ENCODE measurements around the gene CD151. TPM values are rescaled to one million over a fixed set of nuclear protein-coding genes. Genes with fewer than 3 reads are reported as not detected.

CD151 gene
- total RNA-seq, 1 donor from 2014 or later, result 154 TPM

DNA sequence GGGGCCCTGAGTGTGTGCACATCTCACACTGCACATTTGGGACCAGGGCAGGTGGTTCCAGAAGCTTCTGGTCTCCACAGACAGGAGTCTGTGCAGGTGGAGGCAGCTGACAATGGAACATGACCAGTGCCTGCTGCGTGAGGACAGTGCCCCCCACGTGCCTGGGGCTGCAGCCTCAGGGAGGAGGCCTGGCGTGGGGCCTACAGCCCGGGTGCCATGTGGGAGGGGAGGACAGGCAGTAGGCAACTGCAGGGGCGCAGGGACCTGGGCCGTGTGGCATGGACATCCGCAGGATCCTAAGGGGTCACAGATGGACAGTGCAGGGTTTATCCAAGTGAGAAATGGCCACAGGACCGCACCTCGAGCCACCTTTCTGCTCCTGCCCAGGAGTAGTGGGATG lies 38.7 kb downstream of the CD151 start:
- H3K36me3 Mint-ChIP-seq (ENCODE audit: insufficient read depth), result peaks cover 6% of the 10 kb centered on the region
- no peak for DNase-seq (ENCODE audit: low spot score, unreplicated experiment)
- H3K4me3 Mint-ChIP-seq (ENCODE audit: low read depth), result no peak overlapping the region
- H3K27me3 Mint-ChIP-seq, result no peaks in the 10 kb centered on the region
- no peaks in the 10 kb centered on the region for H3K4me1 Mint-ChIP-seq (ENCODE audit: low read depth)
- TF ChIP-seq, protein P1, sequence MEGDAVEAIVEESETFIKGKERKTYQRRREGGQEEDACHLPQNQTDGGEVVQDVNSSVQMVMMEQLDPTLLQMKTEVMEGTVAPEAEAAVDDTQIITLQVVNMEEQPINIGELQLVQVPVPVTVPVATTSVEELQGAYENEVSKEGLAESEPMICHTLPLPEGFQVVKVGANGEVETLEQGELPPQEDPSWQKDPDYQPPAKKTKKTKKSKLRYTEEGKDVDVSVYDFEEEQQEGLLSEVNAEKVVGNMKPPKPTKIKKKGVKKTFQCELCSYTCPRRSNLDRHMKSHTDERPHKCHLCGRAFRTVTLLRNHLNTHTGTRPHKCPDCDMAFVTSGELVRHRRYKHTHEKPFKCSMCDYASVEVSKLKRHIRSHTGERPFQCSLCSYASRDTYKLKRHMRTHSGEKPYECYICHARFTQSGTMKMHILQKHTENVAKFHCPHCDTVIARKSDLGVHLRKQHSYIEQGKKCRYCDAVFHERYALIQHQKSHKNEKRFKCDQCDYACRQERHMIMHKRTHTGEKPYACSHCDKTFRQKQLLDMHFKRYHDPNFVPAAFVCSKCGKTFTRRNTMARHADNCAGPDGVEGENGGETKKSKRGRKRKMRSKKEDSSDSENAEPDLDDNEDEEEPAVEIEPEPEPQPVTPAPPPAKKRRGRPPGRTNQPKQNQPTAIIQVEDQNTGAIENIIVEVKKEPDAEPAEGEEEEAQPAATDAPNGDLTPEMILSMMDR (IDR thresholded peaks at IDR 0.05; ENCODE audit: unreplicated experiment), result no peak
- no peak overlapping the region for H3K27ac Mint-ChIP-seq
- no peaks in the 10 kb centered on the region for H3K9me3 Mint-ChIP-seq (ENCODE audit: low read depth)

DNA sequence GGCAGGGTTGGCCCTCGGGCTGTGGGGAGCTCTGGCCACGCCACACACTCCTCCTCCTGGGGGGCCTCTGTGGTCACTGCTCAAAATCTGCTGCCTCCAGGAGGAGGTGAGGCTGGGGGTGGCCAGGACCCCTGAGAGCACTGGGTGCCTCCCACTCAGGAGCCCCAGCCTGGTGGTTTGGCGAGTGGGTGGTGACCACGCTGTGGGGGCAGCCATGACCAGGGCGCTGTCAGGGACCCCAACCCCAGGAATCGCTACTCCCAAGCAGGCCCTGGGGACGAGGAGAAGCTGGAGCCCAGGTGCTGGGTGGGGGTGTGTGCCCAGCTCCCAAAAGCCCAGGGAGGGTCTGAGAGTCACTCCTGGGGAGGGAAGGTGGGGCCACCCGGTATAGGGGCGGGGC lies 40.0 kb downstream of the CD151 start:
- no peak overlapping the region for H3K27ac Mint-ChIP-seq
- peaks cover 6% of the 10 kb centered on the region for H3K36me3 Mint-ChIP-seq (ENCODE audit: insufficient read depth)
- H3K4me3 Mint-ChIP-seq (ENCODE audit: low read depth), result no peak overlapping the region
- no peak for DNase-seq (ENCODE audit: low spot score, unreplicated experiment)
- H3K27me3 Mint-ChIP-seq, result no peaks in the 10 kb centered on the region
- H3K4me1 Mint-ChIP-seq (ENCODE audit: low read depth), result no peaks in the 10 kb centered on the region
- TF ChIP-seq, protein P1 (IDR thresholded peaks at IDR 0.05; ENCODE audit: unreplicated experiment), result no peak
- H3K9me3 Mint-ChIP-seq (ENCODE audit: low read depth), result no peaks in the 10 kb centered on the region

DNA sequence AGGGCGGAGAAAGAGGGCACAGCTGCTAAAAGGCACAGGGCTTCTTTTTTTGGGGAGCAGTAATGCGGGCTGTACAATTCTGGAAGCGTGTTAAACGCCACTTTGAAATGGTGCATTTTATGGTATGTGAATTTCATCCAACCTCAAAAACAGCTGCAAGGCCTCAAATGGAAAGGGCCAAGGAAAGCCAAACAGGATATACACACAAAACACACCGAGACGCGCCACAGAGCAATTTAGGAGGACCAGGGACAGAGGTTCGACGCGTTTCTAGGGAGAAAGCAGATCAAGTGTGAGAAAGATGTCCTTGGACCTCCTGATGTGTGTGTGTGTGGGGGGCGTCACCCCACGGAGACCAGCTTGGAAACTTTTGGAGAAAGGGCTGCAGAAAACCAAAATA lies 41.0 kb downstream of the CD151 start:
- no peaks in the 10 kb centered on the region for H3K27me3 Mint-ChIP-seq
- no peaks in the 10 kb centered on the region for H3K4me1 Mint-ChIP-seq (ENCODE audit: low read depth)
- DNase-seq (ENCODE audit: low spot score, unreplicated experiment), result no peak
- peaks cover 6% of the 10 kb centered on the region for H3K36me3 Mint-ChIP-seq (ENCODE audit: insufficient read depth)
- no peaks in the 10 kb centered on the region for H3K9me3 Mint-ChIP-seq (ENCODE audit: low read depth)
- TF ChIP-seq, protein P1 (IDR thresholded peaks at IDR 0.05; ENCODE audit: unreplicated experiment), result no peak
- no peak overlapping the region for H3K4me3 Mint-ChIP-seq (ENCODE audit: low read depth)
- no peak overlapping the region for H3K27ac Mint-ChIP-seq

DNA sequence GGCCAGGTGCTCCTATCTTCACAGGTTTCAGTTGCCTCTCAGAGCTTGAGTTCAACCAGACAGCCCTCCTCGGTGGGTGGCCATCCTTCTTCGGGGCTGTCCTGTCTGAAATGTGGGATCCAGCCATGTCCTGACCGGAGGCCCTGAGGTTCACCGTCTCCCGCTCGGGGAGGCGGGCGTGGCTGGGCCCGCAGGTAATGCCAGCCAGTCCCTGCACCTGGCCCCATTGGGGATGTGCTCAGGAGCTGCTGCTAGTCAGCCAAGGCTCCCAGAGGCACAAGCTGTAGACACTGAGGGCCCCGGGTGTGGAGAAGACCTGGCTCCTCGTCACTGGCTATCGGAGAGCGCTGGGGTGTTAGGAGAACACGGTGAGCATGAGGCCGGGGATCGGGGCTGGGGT lies 42.5 kb downstream of the CD151 start:
- no peaks in the 10 kb centered on the region for H3K9me3 Mint-ChIP-seq (ENCODE audit: low read depth)
- no peaks in the 10 kb centered on the region for H3K27me3 Mint-ChIP-seq
- H3K27ac Mint-ChIP-seq, result no peak overlapping the region
- peaks cover 8% of the 10 kb centered on the region for H3K36me3 Mint-ChIP-seq (ENCODE audit: insufficient read depth)
- no peak for DNase-seq (ENCODE audit: low spot score, unreplicated experiment)
- H3K4me1 Mint-ChIP-seq (ENCODE audit: low read depth), result no peaks in the 10 kb centered on the region
- H3K4me3 Mint-ChIP-seq (ENCODE audit: low read depth), result no peak overlapping the region
- TF ChIP-seq, protein P1 (IDR thresholded peaks at IDR 0.05; ENCODE audit: unreplicated experiment), result no peak

DNA sequence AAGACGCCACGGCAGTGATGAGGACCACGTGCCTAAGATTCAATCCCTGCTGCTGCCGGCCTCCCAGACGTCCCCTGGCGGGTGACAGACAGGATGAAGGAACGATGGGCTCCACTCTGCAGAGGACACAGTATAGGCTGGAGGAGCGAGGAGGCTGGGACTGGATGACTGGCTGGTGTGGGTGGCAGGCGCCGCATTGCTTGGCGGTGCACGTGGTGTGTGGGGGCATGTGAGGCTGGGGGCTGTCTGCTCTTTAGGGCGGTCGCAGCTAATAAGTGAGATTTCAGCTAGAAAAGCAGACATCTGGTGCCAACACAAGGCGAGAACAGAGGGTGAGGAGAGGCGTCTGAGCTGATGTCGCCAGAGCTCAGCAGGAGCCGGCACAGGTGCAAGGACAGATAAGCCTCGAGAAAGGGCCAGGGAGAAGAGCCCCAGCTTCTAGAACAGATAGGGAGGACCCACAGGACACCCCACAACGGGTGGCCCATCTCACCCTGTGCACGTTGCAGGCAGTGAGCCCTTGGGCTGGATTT lies 43.1 kb downstream of the CD151 start:
- Mint-ChIP-seq H3K4me3 (ENCODE audit: low read depth) (no peak overlapping the region), H3K9me3 (ENCODE audit: low read depth) (no peaks in the 10 kb centered on the region), H3K4me1 (ENCODE audit: low read depth) (no peaks in the 10 kb centered on the region), H3K27me3 (no peaks in the 10 kb centered on the region), H3K27ac (peak overlapping the region; percentile 80), H3K36me3 (ENCODE audit: insufficient read depth) (peaks cover 10% of the 10 kb centered on the region)
- no peak for DNase-seq (ENCODE audit: low spot score, unreplicated experiment)
- TF ChIP-seq, protein P1 (IDR thresholded peaks at IDR 0.05; ENCODE audit: unreplicated experiment), result no peak

All from progenitor cell of endocrine pancreas (in vitro differentiated cells).